Right lobe of liver (tissue), 6 donors: ENCODE results near the gene DPPA3. TPM values are rescaled to one million over a fixed set of nuclear protein-coding genes. Genes with fewer than 3 reads are reported as not detected.
"Not testable (repeated sequence)": the region's sequence is repeated elsewhere in the genome, so short reads cannot be mapped to it uniquely, and the experiment has no call there.

ENCODE experiments used
- ATAC-seq, 4 donors: fragments of 200-7000 bp; cut with Tn5 transposase; one replicate each; pipeline ENCODE4 v1.9.1; 2020; ENCODE audit warnings: mild to moderate bottlenecking in 4 of 4, moderate library complexity in 4 of 4
- DNase-seq, 3 donors: peaks; one replicate each; pipeline ENCODE4 v3.0.0-alpha.2; 2020
- H3K27ac ChIP-seq, 3 donors: fragments of 200-600 bp; one replicate each; pipeline ENCODE4 v1.8.0; 2022
- H3K27me3 ChIP-seq, 2 donors: fragments of 200-600 bp; one replicate each; pipeline ENCODE4 v1.8.0; 2022
- H3K36me3 ChIP-seq, 4 donors: fragments of 200-600 bp; sonication (generic) in 1 of 4; one replicate each; pipeline versions ENCODE4 v1.5.1 to v1.8.0; 2017 to 2022; ENCODE audit warnings: control low read depth in 1 of 4
- H3K4me1 ChIP-seq, 4 donors: fragments of 200-600 bp; sonication (generic) in 1 of 4; one replicate each; pipeline versions ENCODE4 v1.5.1 to v1.8.0; 2017 to 2022; ENCODE audit warnings: control low read depth in 1 of 4
- H3K4me3 ChIP-seq, 3 donors: fragments of 200-600 bp; one replicate each; pipeline ENCODE4 v1.8.0; 2022
- H3K9me3 ChIP-seq, 4 donors: fragments of 200-600 bp; sonication (generic) in 1 of 4; one replicate each; pipeline versions ENCODE4 v1.5.1 to v1.8.0; 2017 to 2022; ENCODE audit warnings: control low read depth in 1 of 4
- POLR2A ChIP-seq: fragments of 450-650 bp; IDR thresholded peaks from one replicate; pipeline ENCODE4 v1.6.1; 2017; ENCODE audit warnings: antibody characterized with exemption, mild to moderate bottlenecking
- WGBS: methylation state at CpG from one replicate; pipeline ENCODE4 v1.1.6; 2018; ENCODE audit warnings: low coverage, low lambda C conversion rate; ENCODE audit not compliant: insufficient coverage; ENCODE audit errors: missing lambda C conversion rate; 5-methylcytosine and 5-hydroxymethylcytosine counted together
- intact Hi-C, 2 donors: fragments of 100-400 bp; cut with DNase I; formaldehyde crosslinking; loops; one replicate each; pipeline versions ENCODE4 v1.11.2 to v1.14.1; 2022
- total RNA-seq, 6 experiments: library from RNA; depleted of rRNA in 2 of 6; stranded (reverse); fragments of >200 nt in 2 of 6; fragmentation: NEBNext Ultra II Directional in 3 of 6; extraction: Animal tissue kit (Norgen Biotek cat#: 25700) in 3 of 6; gene quantifications; one replicate each; pipeline versions ENCODE4 v1.1.0 to v1.2.4, GENCODE V29; 2016 to 2023
- TF ChIP-seq, protein P1 (sequence below), 4 donors: fragments of 200-600 bp in 3 of 4; fragments of 450-650 bp in 1 of 4; IDR thresholded peaks; one replicate each; pipeline versions ENCODE4 v1.5.1 to v1.8.0; 2016 to 2022; ENCODE audit warnings: antibody characterized with exemption in 4 of 4, mild to moderate bottlenecking in 2 of 4
- donor health status: DM: no; HTN: yes; CAD: no.
- donor health status: DM: no; HTN: no; CAD: no.
- donor health status: DM: no; HTN: no; CAD: no.
- donor health status: DM: no; HTN: yes; CAD: no.
- donor health status: DM: no; HTN: yes; CAD: no.

The DPPA3 gene
- total RNA-seq, 6 experiments from 2014 or later = not detected

DNA sequence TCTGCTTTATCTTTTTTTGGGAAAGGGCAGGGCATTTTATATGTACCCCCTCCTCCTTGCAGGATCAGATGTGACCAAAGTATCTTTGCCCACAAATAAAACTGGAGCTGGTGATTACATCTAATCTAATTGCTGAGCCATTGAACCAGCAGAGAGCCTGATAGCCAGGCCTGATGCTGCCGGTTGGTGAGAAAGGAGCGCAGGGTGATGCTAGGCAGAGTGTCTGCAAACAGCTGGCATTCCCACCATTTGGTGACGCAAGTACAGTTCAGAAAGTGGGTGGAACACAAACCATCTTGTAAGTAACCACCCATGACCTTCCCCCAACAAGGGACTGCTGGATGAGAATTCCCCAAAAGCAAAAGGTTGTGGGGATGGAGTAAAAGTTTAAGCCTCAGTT, 12.7 kb downstream of the DPPA3 start:
- H3K4me1 ChIP-seq = no peaks in the 10 kb centered on the region
- DNase-seq = no peak
- no peak for ATAC-seq
- no peaks in the 10 kb centered on the region for H3K9me3 ChIP-seq
- 62% methylated on average over 3 of the region's 3 CpGs for WGBS
- intact Hi-C loops = no loop called here
- no peak overlapping the region for H3K27ac ChIP-seq
- H3K4me3 ChIP-seq = no peak overlapping the region
- no peaks in the 10 kb centered on the region for H3K27me3 ChIP-seq
- H3K36me3 ChIP-seq = no peaks in the 10 kb centered on the region
- TF ChIP-seq POLR2A = no peak
- TF ChIP-seq, protein P1, sequence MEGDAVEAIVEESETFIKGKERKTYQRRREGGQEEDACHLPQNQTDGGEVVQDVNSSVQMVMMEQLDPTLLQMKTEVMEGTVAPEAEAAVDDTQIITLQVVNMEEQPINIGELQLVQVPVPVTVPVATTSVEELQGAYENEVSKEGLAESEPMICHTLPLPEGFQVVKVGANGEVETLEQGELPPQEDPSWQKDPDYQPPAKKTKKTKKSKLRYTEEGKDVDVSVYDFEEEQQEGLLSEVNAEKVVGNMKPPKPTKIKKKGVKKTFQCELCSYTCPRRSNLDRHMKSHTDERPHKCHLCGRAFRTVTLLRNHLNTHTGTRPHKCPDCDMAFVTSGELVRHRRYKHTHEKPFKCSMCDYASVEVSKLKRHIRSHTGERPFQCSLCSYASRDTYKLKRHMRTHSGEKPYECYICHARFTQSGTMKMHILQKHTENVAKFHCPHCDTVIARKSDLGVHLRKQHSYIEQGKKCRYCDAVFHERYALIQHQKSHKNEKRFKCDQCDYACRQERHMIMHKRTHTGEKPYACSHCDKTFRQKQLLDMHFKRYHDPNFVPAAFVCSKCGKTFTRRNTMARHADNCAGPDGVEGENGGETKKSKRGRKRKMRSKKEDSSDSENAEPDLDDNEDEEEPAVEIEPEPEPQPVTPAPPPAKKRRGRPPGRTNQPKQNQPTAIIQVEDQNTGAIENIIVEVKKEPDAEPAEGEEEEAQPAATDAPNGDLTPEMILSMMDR (IDR thresholded peaks at IDR 0.05) = no peak

DNA sequence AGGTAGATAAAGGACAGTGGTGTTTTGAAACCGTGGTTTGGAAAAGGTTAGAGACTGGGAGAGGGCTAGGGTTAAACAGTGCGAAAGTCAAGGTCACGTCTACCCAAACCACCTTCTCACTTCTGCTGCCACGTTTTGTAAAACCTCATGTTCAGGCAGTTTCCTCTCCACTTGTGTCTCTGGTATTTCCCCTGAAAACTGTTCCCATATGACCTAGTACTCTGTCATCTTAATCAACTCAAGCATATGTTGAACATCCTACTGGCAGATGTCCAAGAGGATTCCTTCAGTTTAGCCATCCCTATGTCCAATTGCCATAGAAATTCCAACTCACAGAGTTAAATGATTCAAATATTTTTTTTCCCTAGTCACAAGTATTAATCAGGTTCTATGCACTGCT, 18.5 kb downstream of the DPPA3 start:
- H3K36me3 ChIP-seq = no peaks in the 10 kb centered on the region
- WGBS = 9% methylated on average over 4 of the region's 4 CpGs
- no peak overlapping the region for H3K4me3 ChIP-seq
- no peaks in the 10 kb centered on the region for H3K4me1 ChIP-seq
- intact Hi-C loops = no loop called here
- no peak for ATAC-seq
- TF ChIP-seq, protein P1 (IDR thresholded peaks at IDR 0.05) = no peak
- no peak for TF ChIP-seq POLR2A
- H3K27me3 ChIP-seq = no peaks in the 10 kb centered on the region
- no peaks in the 10 kb centered on the region for H3K9me3 ChIP-seq
- DNase-seq = no peak
- no peak overlapping the region for H3K27ac ChIP-seq

DNA sequence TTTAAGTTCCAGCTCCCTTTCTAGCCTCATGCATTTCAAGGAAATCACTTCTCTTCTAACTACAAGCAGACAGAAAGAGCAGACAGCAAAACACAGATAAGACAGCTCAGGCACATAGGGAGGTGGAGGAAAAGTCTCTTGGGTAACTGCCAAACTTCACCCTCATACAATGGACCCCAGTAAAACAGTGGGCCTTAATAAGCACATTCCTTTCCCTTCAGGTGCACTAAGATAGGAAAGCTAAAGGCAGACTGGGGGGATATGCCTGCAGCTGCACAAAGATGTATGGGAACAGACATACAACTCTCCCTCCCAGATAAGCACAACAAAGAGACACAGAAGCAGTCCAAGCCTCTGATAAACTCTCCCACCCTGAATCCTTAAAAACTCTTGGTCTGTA, 19.8 kb downstream of the DPPA3 start:
- H3K27me3 ChIP-seq, H3K4me1 ChIP-seq, DNase-seq, intact Hi-C loops, H3K27ac ChIP-seq, H3K9me3 ChIP-seq, ATAC-seq, H3K36me3 ChIP-seq, H3K4me3 ChIP-seq: not testable (repeated sequence)

DNA sequence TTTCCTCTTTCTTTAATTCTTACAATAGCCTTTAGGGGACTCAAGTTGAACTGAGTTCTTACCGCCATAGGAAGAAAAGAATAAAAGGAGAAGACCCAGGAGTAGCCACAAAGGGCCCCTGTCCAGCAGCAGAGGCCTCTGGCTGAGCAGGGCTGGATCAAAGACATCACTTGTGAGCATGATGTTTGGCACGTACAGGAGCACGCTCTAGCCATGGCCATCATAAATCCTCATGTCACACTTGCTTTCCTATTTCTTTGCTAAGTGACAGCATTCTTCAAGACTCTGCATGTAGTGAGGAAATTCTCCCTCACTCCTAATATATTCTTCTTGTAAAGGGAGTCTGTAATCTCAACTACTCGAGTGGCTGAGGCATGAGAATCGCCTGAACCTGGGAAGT, 20.3 kb downstream of the DPPA3 start:
- Histone ChIP-seq H3K4me1 (no peaks in the 10 kb centered on the region), H3K27ac (no peak overlapping the region), H3K4me3 (no peak overlapping the region), H3K27me3 (no peaks in the 10 kb centered on the region), H3K36me3 (no peaks in the 10 kb centered on the region), H3K9me3 (no peaks in the 10 kb centered on the region)
- DNase-seq (no peak), ATAC-seq (no peak)
- intact Hi-C loops = no loop called here
- TF ChIP-seq, protein P1 (IDR thresholded peaks at IDR 0.05) = no peak
- no peak for TF ChIP-seq POLR2A
- 33% methylated on average over 4 of the region's 5 CpGs for WGBS

DNA sequence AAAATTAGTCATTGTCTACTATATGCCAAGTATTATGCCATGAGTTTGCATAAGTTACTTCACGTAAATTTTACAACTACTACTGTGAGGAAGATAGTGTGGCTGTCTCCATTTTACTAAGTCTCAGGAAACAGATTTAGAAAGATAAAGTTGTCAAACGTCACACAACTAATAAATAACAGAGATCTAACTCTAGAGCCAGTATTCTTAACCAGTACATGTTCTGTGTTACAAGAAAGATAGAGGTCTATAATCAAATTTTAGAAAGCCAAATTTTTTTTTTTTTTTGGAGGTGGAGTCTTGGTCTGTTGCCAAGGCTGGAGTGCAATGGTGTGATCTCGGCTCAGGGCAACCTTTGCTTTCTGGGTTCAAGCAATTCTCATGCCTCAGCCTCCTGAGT, 21.8 kb downstream of the DPPA3 start:
- TF ChIP-seq, protein P1 (IDR thresholded peaks at IDR 0.05) = no peak
- TF ChIP-seq POLR2A = no peak

More for the DNA sequence above, 21.8 kb downstream of the DPPA3 start:
- Histone ChIP-seq H3K27me3 (no peaks in the 10 kb centered on the region), H3K4me3 (no peak overlapping the region), H3K36me3 (no peaks in the 10 kb centered on the region), H3K4me1 (no peaks in the 10 kb centered on the region), H3K9me3 (no peaks in the 10 kb centered on the region), H3K27ac (no peak overlapping the region)
- intact Hi-C loops = no loop called here
- ATAC-seq (no peak), DNase-seq (no peak)
- 38% methylated on average over 3 of the region's 3 CpGs for WGBS
